GM15510 (cell line): ENCODE data around the gene VRK1.

Experiments
- POLR2A ChIP-seq: IDR thresholded peaks from 3 replicates; pipeline ENCODE4 v1.6.1; 2011; ENCODE audit warnings: borderline replicate concordance; ENCODE audit not compliant: insufficient read length; ENCODE audit errors: extremely low read depth

Gene VRK1

GRCh38 chr14:96796851-96797581, at the start of gene VRK1:
VRK1 (plus strand) TSS chr14:96797382; CDS start chr14:96833472, 36,090 bp downstream.
- peak; percentile 82 for TF ChIP-seq POLR2A

- no peak for TF ChIP-seq POLR2A
Measured at GRCh38 chr14:96747608-96748007, 49.6 kb upstream of the VRK1 start.

GRCh38 chr14:96748362-96748761, 48.8 kb upstream of the VRK1 start:
- TF ChIP-seq POLR2A = no peak

- no peak for TF ChIP-seq POLR2A
Measured at GRCh38 chr14:96751505-96751904, 45.7 kb upstream of the VRK1 start.

- no peak for TF ChIP-seq POLR2A
Measured at GRCh38 chr14:96752125-96752524, 45.1 kb upstream of the VRK1 start.

- no peak for TF ChIP-seq POLR2A
Measured at GRCh38 chr14:96752594-96752993, 44.6 kb upstream of the VRK1 start.

- TF ChIP-seq POLR2A = no peak
Measured at GRCh38 chr14:96754162-96754844, 42.9 kb upstream of the VRK1 start.

- TF ChIP-seq POLR2A = no peak
Measured at GRCh38 chr14:96754845-96755184, 42.4 kb upstream of the VRK1 start.

- TF ChIP-seq POLR2A = no peak
Measured at GRCh38 chr14:96756745-96757144, 40.4 kb upstream of the VRK1 start.

- TF ChIP-seq POLR2A = no peak
Measured at GRCh38 chr14:96757456-96757855, 39.7 kb upstream of the VRK1 start.

GRCh38 chr14:96761066-96761465, 36.1 kb upstream of the VRK1 start:
- TF ChIP-seq POLR2A = no peak

GRCh38 chr14:96762650-96763049, 34.5 kb upstream of the VRK1 start:
- TF ChIP-seq POLR2A = no peak

- TF ChIP-seq POLR2A = no peak
Measured at GRCh38 chr14:96764012-96764411, 33.2 kb upstream of the VRK1 start.

GRCh38 chr14:96772929-96773328, 24.3 kb upstream of the VRK1 start:
- TF ChIP-seq POLR2A = no peak

- no peak for TF ChIP-seq POLR2A
Measured at GRCh38 chr14:96776791-96777190, 20.4 kb upstream of the VRK1 start.

- no peak for TF ChIP-seq POLR2A
Measured at GRCh38 chr14:96780500-96780899, 16.7 kb upstream of the VRK1 start.
